Activated CD4-positive, alpha-beta T cell treated with anti-CD3 and anti-CD28 coated beads, Interleukin-2, Interleukin-4, amounts not matched to agents 100 ng/mL and 50 ng/mL, durations not matched to agents 16 hours and 8 hours (primary cell): Measurements from ENCODE around the gene DCUN1D4.
A peak's percentile ranks its signal among the peaks of the same experiment; 100 is the strongest.
"Not testable (repeated sequence)": the region's sequence is repeated elsewhere in the genome, so short reads cannot be mapped to it uniquely, and the experiment has no call there.

Experiments used
- DNase-seq: peaks from one replicate; pipeline ENCODE4 v3.0.0-alpha.2; 2020; ENCODE audit warnings: low spot score

The DCUN1D4 gene

GRCh38 chr4:51895158-51895557 is 52.2 kb downstream of the DCUN1D4 start:
- peak; percentile 22 for DNase-seq

- peak; percentile 75 for DNase-seq
These were observed 53.0 kb downstream of the DCUN1D4 start for GRCh38 chr4:51895816-51896408.

- no peak for DNase-seq
These were observed 58.4 kb downstream of the DCUN1D4 start for GRCh38 chr4:51901363-51901762.

GRCh38 chr4:51906167-51906958 is 63.4 kb downstream of the DCUN1D4 start:
- DNase-seq: peak; percentile 44

- no peak for DNase-seq
These were observed 64.2 kb downstream of the DCUN1D4 start for GRCh38 chr4:51907006-51907669.

- no peak for DNase-seq
These were observed 66.3 kb downstream of the DCUN1D4 start for GRCh38 chr4:51909236-51909703.

- no peak for DNase-seq
These were observed 75.3 kb downstream of the DCUN1D4 start for GRCh38 chr4:51918251-51918650.

GRCh38 chr4:51923343-51923742 is 80.4 kb downstream of the DCUN1D4 start:
- no peak for DNase-seq

GRCh38 chr4:51925307-51925706 is 82.4 kb downstream of the DCUN1D4 start:
- DNase-seq: no peak

GRCh38 chr4:51930557-51930956 is 87.6 kb downstream of the DCUN1D4 start:
- no peak for DNase-seq

- DNase-seq: no peak
These were observed 88.5 kb downstream of the DCUN1D4 start for GRCh38 chr4:51931461-51931860.

GRCh38 chr4:51932261-51932660 is 89.3 kb downstream of the DCUN1D4 start:
- DNase-seq: no peak

- no peak for DNase-seq
These were observed 89.7 kb downstream of the DCUN1D4 start for GRCh38 chr4:51932684-51933083.

- DNase-seq: not testable (repeated sequence)
These were observed 97.5 kb downstream of the DCUN1D4 start for GRCh38 chr4:51940460-51940859.

GRCh38 chr4:51942108-51942832 is 99.3 kb downstream of the DCUN1D4 start:
- DNase-seq: no peak

- DNase-seq: no peak
These were observed 99.9 kb downstream of the DCUN1D4 start for GRCh38 chr4:51942833-51943215.

GRCh38 chr4:51943221-51943620 is 100.3 kb downstream of the DCUN1D4 start:
- no peak for DNase-seq

- DNase-seq: no peak
These were observed 115.4 kb downstream of the DCUN1D4 start for GRCh38 chr4:51958199-51958968.

- no peak for DNase-seq
These were observed 117.5 kb downstream of the DCUN1D4 start for GRCh38 chr4:51960486-51960885.

- DNase-seq: no peak
These were observed 121.0 kb downstream of the DCUN1D4 start for GRCh38 chr4:51963841-51964517.

GRCh38 chr4:51965862-51966261 is 122.9 kb downstream of the DCUN1D4 start:
- DNase-seq: no peak
